Caco-2 (cell line): ENCODE measurements around the gene PTDSS2. TPM values are rescaled to one million over a fixed set of nuclear protein-coding genes. Genes with fewer than 3 reads are reported as not detected.
A peak's percentile ranks its signal among the peaks of the same experiment; 100 is the strongest.

Experiments used
- BruUV-seq: library from RNA; stranded (reverse); fragments of 400-500 nt; replicated peaks from 2 replicates; lab custom pipeline; 2021; lab: Mats Ljungman, UMichigan
- CTCF ChIA-PET: fragments of 300-600 bp; sonication (Branson Sonifier 250); formaldehyde crosslinking; loops from one replicate; lab custom pipeline; 2022; ENCODE audit warnings: antibody characterized with exemption; lab: Charles Lee
- POLR2A ChIA-PET: fragments of 300-600 bp; sonication (Branson Sonifier 250); formaldehyde crosslinking; loops from one replicate; lab custom pipeline; 2022; ENCODE audit warnings: antibody characterized with exemption; lab: Charles Lee
- DNase-seq, 2 experiments: peaks; one replicate each; pipeline versions ENCODE4 v3.0.0 to v3.0.0-alpha.2; 2020 to 2022
- H3K27me3 ChIP-seq: replicated peaks from 2 replicates; pipeline ENCODE4 v1.6.0; 2011; ENCODE audit warnings: low read length; ENCODE audit not compliant: control insufficient read depth, insufficient read depth
- H3K36me3 ChIP-seq: 2 replicates; pipeline ENCODE4 v1.5.1; 2011; ENCODE audit warnings: low read length; ENCODE audit not compliant: control insufficient read depth, insufficient read depth
- H3K4me1 ChIP-seq: fragments of 250-450 bp; sonication (Bioruptor Pico); 2 replicates; pipeline ENCODE4 v1.5.1; 2020; ENCODE audit warnings: mild to moderate bottlenecking
- H3K4me3 ChIP-seq: 2 replicates; pipeline ENCODE4 v1.5.1; 2011; ENCODE audit warnings: low read depth, mild to moderate bottlenecking, control low read depth, low read length
- H3K9me3 ChIP-seq: fragments of 250-450 bp; sonication (Bioruptor Pico); 2 replicates; pipeline ENCODE4 v1.5.1; 2020; ENCODE audit warnings: mild to moderate bottlenecking, moderate library complexity
- H3K27ac Mint-ChIP-seq: one replicate; pipeline ENCODE4 v1.8.0; 2022; ENCODE audit warnings: mixed read lengths; ENCODE audit not compliant: unreplicated experiment
- H3K27me3 Mint-ChIP-seq: one replicate; pipeline ENCODE4 v1.8.0; 2022; ENCODE audit warnings: mixed read lengths; ENCODE audit not compliant: insufficient read depth, unreplicated experiment
- H3K36me3 Mint-ChIP-seq: one replicate; pipeline ENCODE4 v1.8.0; 2022; ENCODE audit warnings: mild to moderate bottlenecking, mixed read lengths; ENCODE audit not compliant: insufficient read depth, unreplicated experiment
- H3K4me1 Mint-ChIP-seq: one replicate; pipeline ENCODE4 v1.8.0; 2022; ENCODE audit warnings: low read depth, mixed read lengths; ENCODE audit not compliant: unreplicated experiment
- H3K4me3 Mint-ChIP-seq: one replicate; pipeline ENCODE4 v1.8.0; 2022; ENCODE audit warnings: mild to moderate bottlenecking, moderate library complexity, mixed read lengths; ENCODE audit not compliant: unreplicated experiment
- H3K9me3 Mint-ChIP-seq: one replicate; pipeline ENCODE4 v1.8.0; 2022; ENCODE audit warnings: mixed read lengths; ENCODE audit not compliant: unreplicated experiment
- intact Hi-C: fragments of 100-400 bp; cut with micrococcal nuclease; formaldehyde crosslinking; loops from one replicate; pipeline ENCODE4 v1.10.0; 2022; ENCODE audit not compliant: unreplicated experiment
- total RNA-seq: library from RNA; stranded (reverse); gene quantifications from 2 replicates; pipeline ENCODE4 v1.2.3, GENCODE V29; 2022
- TF ChIP-seq, protein P1 (sequence below), 2 experiments: fragments of 200-600 bp in 1 of 2; IDR thresholded peaks; 1 replicate in 1 of 2; 2 replicates in 1 of 2; pipeline versions ENCODE4 v1.5.1 to v1.8.0; 2011 to 2022; ENCODE audit warnings: antibody characterized with exemption in 1 of 2, control low read depth in 1 of 2, inconsistent platforms in 1 of 2, low read depth in 1 of 2, low read length in 1 of 2, mild to moderate bottlenecking in 1 of 2, moderate library complexity in 1 of 2; ENCODE audit not compliant: insufficient read depth in 1 of 2, severe bottlenecking in 1 of 2, unreplicated experiment in 1 of 2

The PTDSS2 gene
- total RNA-seq, 1 experiment from 2014 or later = 44.3 TPM

DNA sequence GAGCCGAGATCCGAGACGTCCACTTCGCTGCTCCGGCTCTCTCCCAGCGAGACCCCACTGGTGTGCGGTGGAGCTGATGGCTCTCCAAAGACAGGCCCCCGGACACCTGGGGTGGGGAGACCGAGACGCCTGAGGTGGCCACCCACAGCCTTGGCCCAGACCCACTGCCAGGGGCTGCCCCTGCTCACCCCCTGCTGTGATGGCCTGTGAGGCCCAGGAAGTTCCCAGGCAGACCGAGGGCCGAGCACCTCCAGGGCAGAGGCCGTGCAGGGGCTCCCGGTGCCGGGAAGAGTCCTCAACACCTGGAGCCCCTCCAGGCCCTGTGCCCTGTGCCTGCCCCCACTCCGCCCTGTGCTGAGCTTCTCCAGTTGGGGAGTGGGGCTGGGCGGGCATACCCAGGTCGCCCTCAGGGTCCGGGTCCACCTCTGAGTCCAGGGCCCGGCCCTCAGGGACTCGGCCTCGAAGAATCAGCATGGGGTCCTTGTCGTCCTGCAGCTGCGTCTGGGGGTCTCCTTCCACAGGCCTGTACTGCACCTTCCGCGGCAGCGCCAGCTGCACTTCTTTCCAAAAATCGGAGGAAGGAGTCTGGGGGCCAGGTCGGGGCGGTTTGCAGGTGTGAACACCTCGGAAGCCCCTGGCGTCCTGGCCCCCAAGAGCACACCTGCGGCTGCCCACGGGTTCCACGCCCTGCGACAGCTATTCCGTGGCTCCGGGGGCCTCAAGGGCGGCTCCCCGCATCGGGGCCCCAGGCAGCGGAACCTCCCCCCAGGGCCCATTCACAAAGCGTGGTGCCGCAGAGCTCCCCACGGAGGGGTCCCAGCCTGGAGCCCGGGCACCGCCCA, 43.9 kb upstream of the PTDSS2 start:
- H3K4me1 ChIP-seq = peaks cover 9% of the 10 kb centered on the region
- Mint-ChIP-seq H3K4me1 (no peaks in the 10 kb centered on the region), H3K27ac (no peak overlapping the region), H3K4me3 (no peak overlapping the region), H3K27me3 (no peaks in the 10 kb centered on the region), H3K36me3 (peaks cover 74% of the 10 kb centered on the region), H3K9me3 (no peaks in the 10 kb centered on the region)
- H3K9me3 ChIP-seq = peaks cover 3% of the 10 kb centered on the region; the same call in 1 of the 2 replicates
- BruUV-seq = TSS peak; percentile 91
- ChIA-PET CTCF (interaction anchor here (0.6 to 1.5 kb wide), 3 partner anchors 11 to 534 kb away, joined by 3 to 8 read pairs (median 3); partner anchors contain the start of gene PTDSS2), POLR2A (no interaction called here)
- peaks cover 5% of the 10 kb centered on the region for H3K36me3 ChIP-seq
- DNase-seq = no peak
- H3K4me3 ChIP-seq = no peak overlapping the region
- H3K27me3 ChIP-seq = no peaks in the 10 kb centered on the region
- TF ChIP-seq, protein P1, sequence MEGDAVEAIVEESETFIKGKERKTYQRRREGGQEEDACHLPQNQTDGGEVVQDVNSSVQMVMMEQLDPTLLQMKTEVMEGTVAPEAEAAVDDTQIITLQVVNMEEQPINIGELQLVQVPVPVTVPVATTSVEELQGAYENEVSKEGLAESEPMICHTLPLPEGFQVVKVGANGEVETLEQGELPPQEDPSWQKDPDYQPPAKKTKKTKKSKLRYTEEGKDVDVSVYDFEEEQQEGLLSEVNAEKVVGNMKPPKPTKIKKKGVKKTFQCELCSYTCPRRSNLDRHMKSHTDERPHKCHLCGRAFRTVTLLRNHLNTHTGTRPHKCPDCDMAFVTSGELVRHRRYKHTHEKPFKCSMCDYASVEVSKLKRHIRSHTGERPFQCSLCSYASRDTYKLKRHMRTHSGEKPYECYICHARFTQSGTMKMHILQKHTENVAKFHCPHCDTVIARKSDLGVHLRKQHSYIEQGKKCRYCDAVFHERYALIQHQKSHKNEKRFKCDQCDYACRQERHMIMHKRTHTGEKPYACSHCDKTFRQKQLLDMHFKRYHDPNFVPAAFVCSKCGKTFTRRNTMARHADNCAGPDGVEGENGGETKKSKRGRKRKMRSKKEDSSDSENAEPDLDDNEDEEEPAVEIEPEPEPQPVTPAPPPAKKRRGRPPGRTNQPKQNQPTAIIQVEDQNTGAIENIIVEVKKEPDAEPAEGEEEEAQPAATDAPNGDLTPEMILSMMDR (IDR thresholded peaks at IDR 0.05; ENCODE audit: insufficient read depth in 1 of 2, low read depth in 1 of 2, low read length in 1 of 2, severe bottlenecking in 1 of 2, unreplicated experiment in 1 of 2) = no peak
- intact Hi-C loops = no loop called here

- H3K4me3 Mint-ChIP-seq = no peak overlapping the region
- no peak overlapping the region for H3K27ac Mint-ChIP-seq
- Histone ChIP-seq H3K27me3 (no peaks in the 10 kb centered on the region), H3K4me1 (peaks cover 9% of the 10 kb centered on the region), H3K36me3 (peaks cover 5% of the 10 kb centered on the region), H3K9me3 (peaks cover 3% of the 10 kb centered on the region; the same call in 1 of the 2 replicates), H3K4me3 (no peak overlapping the region)
- BruUV-seq = no TSS peak
- H3K27me3 Mint-ChIP-seq = no peaks in the 10 kb centered on the region
- CTCF ChIA-PET = interaction anchor here (0.6 to 1.5 kb wide), 4 partner anchors 10 to 534 kb away, joined by 3 to 12 read pairs (median 6); partner anchors contain the start of gene PTDSS2
- no peaks in the 10 kb centered on the region for H3K9me3 Mint-ChIP-seq
- intact Hi-C loops = no loop called here
- H3K36me3 Mint-ChIP-seq = peaks cover 74% of the 10 kb centered on the region
- POLR2A ChIA-PET = interaction anchor here (0.5 to 1.1 kb wide), 5 partner anchors 10 to 203 kb away, joined by 3 to 8 read pairs (median 5); partner anchors contain the start of gene PKP3
- DNase-seq = no peak
- TF ChIP-seq, protein P1 (IDR thresholded peaks at IDR 0.05; ENCODE audit: insufficient read depth in 1 of 2, low read depth in 1 of 2, low read length in 1 of 2, severe bottlenecking in 1 of 2, unreplicated experiment in 1 of 2) = no peak
- H3K4me1 Mint-ChIP-seq = no peaks in the 10 kb centered on the region
These were observed 43.1 kb upstream of the PTDSS2 start for GRCh38 chr11:406796-407650.
